DMS53 treated with DMSO at 0.1 percent for 48 hours (cell line): ENCODE data around the gene CD84.
"Not testable (repeated sequence)": the region's sequence is repeated elsewhere in the genome, so short reads cannot be mapped to it uniquely, and the experiment has no call there.

ENCODE experiments used
- DNase-seq: peaks from one replicate; lab custom pipeline; 2025; ENCODE audit not compliant: unreplicated experiment; lab: John Stamatoyannopoulos, UW

CD84 gene

GRCh38 chr1:160542303-160542945, 36.9 kb downstream of the CD84 start:
- DNase-seq: no peak

- no peak for DNase-seq
These were observed 37.5 kb downstream of the CD84 start for GRCh38 chr1:160541622-160542302.

GRCh38 chr1:160540859-160541233, 38.5 kb downstream of the CD84 start:
- no peak for DNase-seq

GRCh38 chr1:160539990-160540858, 39.1 kb downstream of the CD84 start:
- peak; percentile 62 for DNase-seq

- DNase-seq: no peak
These were observed 39.7 kb downstream of the CD84 start for GRCh38 chr1:160539684-160539989.

- peak; percentile 99 for DNase-seq
These were observed 40.2 kb downstream of the CD84 start for GRCh38 chr1:160538985-160539651.

GRCh38 chr1:160537714-160538665, 41.3 kb downstream of the CD84 start:
- DNase-seq: no peak

- no peak for DNase-seq
These were observed 44.3 kb downstream of the CD84 start for GRCh38 chr1:160534823-160535605.

GRCh38 chr1:160532557-160532813, 46.8 kb downstream of the CD84 start:
- not testable (repeated sequence) for DNase-seq

GRCh38 chr1:160531809-160532556, 47.3 kb downstream of the CD84 start:
- not testable (repeated sequence) for DNase-seq

GRCh38 chr1:160529401-160529952, 49.8 kb downstream of the CD84 start:
- not testable (repeated sequence) for DNase-seq

- not testable (repeated sequence) for DNase-seq
These were observed 55.5 kb downstream of the CD84 start for GRCh38 chr1:160523789-160524188.

- no peak for DNase-seq
These were observed 56.5 kb downstream of the CD84 start, which contains the start of gene SLAMF6 for GRCh38 chr1:160522622-160523345. Gene SLAMF6 (minus strand): TSS chr1:160523255. CDS start chr1:160523192, 63 bp downstream.

- no peak for DNase-seq
These were observed 57.2 kb downstream of the CD84 start for GRCh38 chr1:160522136-160522535.

- DNase-seq: no peak
These were observed 57.7 kb downstream of the CD84 start for GRCh38 chr1:160521554-160521953.

- peak; percentile 68 for DNase-seq
These were observed 58.3 kb downstream of the CD84 start for GRCh38 chr1:160520999-160521398.

GRCh38 chr1:160520582-160520981, 58.7 kb downstream of the CD84 start:
- peak; percentile 15 for DNase-seq
